Measurements from ENCODE around the gene GPR152. TPM values are rescaled to one million over a fixed set of nuclear protein-coding genes. Genes with fewer than 3 reads are reported as not detected.

Gene GPR152
- total RNA-seq, 1 experiment from 2014 or later: not detected

DNA sequence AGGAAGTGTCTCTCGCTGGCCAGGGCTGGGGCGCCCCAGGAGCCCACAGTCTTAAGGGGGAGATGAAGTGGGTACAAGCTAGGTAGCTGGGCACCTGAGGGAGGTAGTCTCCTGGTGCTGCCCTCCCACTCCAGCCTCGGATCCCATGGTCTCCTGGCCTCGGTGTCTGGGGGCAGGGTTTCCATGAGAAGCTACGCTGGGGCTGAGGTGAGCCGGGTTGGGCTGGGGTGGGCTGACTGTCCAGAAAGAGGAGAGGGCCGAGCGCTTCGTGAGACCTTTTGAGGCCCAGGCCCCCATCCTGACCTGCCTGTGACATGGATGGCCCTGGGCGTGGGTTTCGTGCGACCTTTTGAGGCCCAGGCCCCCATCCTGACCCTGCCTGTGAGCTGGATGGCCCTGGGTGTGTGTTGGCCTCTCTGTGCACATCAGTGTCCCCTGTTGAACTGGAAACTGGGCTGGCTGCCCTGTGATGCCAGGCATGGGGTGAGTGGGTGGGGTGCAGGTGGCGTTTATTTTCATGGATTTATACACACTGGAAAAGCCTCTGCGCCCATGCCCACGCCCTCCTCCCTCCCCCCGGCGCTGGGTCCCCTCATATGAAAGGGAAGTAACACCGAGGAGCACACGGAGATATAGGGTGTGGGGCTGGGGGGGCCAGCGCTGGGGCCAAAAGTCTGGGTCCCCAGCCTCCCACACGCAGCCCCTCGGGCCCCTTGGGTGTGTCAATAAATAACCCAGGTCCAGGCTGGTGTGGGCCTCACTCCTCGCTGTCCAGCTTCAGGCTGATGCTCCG lies 38.9 kb upstream of the GPR152 start:
- DNase-seq: no peak
- Mint-ChIP-seq H3K36me3 (ENCODE audit: insufficient read depth, unreplicated experiment) (peaks cover 70% of the 10 kb centered on the region), H3K27ac (ENCODE audit: unreplicated experiment) (no peak overlapping the region), H3K27me3 (ENCODE audit: insufficient read depth, unreplicated experiment) (no peaks in the 10 kb centered on the region), H3K4me1 (ENCODE audit: low read depth, unreplicated experiment) (peaks cover 6% of the 10 kb centered on the region), H3K4me3 (ENCODE audit: unreplicated experiment) (no peak overlapping the region), H3K9me3 (ENCODE audit: unreplicated experiment) (no peaks in the 10 kb centered on the region)
- ChIA-PET POLR2A (no interaction called here), CTCF (interaction anchor here (0.5 to 1.1 kb wide), 4 partner anchors 90 to 851 kb away, joined by 3 to 9 read pairs (median 5); partner anchors contain the start of genes PPP1CA and RAD9A)
- Histone ChIP-seq H3K36me3 (ENCODE audit: control insufficient read depth, insufficient read depth, low read length) (peaks cover 12% of the 10 kb centered on the region), H3K27me3 (replicated peaks; ENCODE audit: control insufficient read depth, insufficient read depth, low read length) (no peaks in the 10 kb centered on the region), H3K4me3 (ENCODE audit: low read depth, low read length) (no peak overlapping the region), H3K4me1 (0 out of 2 replicates have a peak, but pooled peaks cover 5% of the 10 kb centered on the region), H3K9me3 (no peaks in the 10 kb centered on the region)
- no TSS peak for BruUV-seq (replicated peaks)
- intact Hi-C loops (cut with micrococcal nuclease; ENCODE audit: unreplicated experiment): no loop called here
- TF ChIP-seq, protein P1, sequence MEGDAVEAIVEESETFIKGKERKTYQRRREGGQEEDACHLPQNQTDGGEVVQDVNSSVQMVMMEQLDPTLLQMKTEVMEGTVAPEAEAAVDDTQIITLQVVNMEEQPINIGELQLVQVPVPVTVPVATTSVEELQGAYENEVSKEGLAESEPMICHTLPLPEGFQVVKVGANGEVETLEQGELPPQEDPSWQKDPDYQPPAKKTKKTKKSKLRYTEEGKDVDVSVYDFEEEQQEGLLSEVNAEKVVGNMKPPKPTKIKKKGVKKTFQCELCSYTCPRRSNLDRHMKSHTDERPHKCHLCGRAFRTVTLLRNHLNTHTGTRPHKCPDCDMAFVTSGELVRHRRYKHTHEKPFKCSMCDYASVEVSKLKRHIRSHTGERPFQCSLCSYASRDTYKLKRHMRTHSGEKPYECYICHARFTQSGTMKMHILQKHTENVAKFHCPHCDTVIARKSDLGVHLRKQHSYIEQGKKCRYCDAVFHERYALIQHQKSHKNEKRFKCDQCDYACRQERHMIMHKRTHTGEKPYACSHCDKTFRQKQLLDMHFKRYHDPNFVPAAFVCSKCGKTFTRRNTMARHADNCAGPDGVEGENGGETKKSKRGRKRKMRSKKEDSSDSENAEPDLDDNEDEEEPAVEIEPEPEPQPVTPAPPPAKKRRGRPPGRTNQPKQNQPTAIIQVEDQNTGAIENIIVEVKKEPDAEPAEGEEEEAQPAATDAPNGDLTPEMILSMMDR (IDR thresholded peaks at IDR 0.05; ENCODE audit: insufficient read depth in 1 of 2, low read depth in 1 of 2, low read length in 1 of 2, severe bottlenecking in 1 of 2, unreplicated experiment in 1 of 2): no peak

DNA sequence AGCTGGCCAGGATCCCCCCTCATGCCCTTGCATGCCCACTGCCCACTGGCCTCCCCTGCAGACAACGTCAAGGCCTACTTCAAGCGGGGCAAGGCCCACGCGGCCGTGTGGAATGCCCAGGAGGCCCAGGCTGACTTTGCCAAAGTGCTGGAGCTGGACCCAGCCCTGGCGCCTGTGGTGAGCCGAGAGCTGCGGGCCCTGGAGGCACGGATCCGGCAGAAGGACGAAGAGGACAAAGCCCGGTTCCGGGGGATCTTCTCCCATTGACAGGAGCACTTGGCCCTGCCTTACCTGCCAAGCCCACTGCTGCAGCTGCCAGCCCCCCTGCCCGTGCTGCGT lies 38.2 kb upstream of the GPR152 start:
- Histone ChIP-seq H3K9me3 (no peaks in the 10 kb centered on the region), H3K4me1 (0 out of 2 replicates have a peak, but pooled peaks cover 5% of the 10 kb centered on the region), H3K27me3 (replicated peaks; ENCODE audit: control insufficient read depth, insufficient read depth, low read length) (no peaks in the 10 kb centered on the region), H3K36me3 (ENCODE audit: control insufficient read depth, insufficient read depth, low read length) (peaks cover 12% of the 10 kb centered on the region), H3K4me3 (ENCODE audit: low read depth, low read length) (no peak overlapping the region)
- H3K9me3 Mint-ChIP-seq (ENCODE audit: unreplicated experiment): no peaks in the 10 kb centered on the region
- no peak for DNase-seq
- H3K4me3 Mint-ChIP-seq (ENCODE audit: unreplicated experiment): no peak overlapping the region
- BruUV-seq (replicated peaks): no TSS peak
- TF ChIP-seq, protein P1 (IDR thresholded peaks at IDR 0.05; ENCODE audit: insufficient read depth in 1 of 2, low read depth in 1 of 2, low read length in 1 of 2, severe bottlenecking in 1 of 2, unreplicated experiment in 1 of 2): no peak
- intact Hi-C loops (cut with micrococcal nuclease; ENCODE audit: unreplicated experiment): no loop called here
- H3K27me3 Mint-ChIP-seq (ENCODE audit: insufficient read depth, unreplicated experiment): no peaks in the 10 kb centered on the region
- peaks cover 6% of the 10 kb centered on the region for H3K4me1 Mint-ChIP-seq (ENCODE audit: low read depth, unreplicated experiment)
- H3K36me3 Mint-ChIP-seq (ENCODE audit: insufficient read depth, unreplicated experiment): peaks cover 66% of the 10 kb centered on the region
- ChIA-PET POLR2A (no interaction called here), CTCF (interaction anchor here (0.6 to 1.1 kb wide), 3 partner anchors 89 to 151 kb away, joined by 3 to 9 read pairs (median 7); partner anchors contain the start of genes PPP1CA and RAD9A)
- H3K27ac Mint-ChIP-seq (ENCODE audit: unreplicated experiment): no peak overlapping the region

DNA sequence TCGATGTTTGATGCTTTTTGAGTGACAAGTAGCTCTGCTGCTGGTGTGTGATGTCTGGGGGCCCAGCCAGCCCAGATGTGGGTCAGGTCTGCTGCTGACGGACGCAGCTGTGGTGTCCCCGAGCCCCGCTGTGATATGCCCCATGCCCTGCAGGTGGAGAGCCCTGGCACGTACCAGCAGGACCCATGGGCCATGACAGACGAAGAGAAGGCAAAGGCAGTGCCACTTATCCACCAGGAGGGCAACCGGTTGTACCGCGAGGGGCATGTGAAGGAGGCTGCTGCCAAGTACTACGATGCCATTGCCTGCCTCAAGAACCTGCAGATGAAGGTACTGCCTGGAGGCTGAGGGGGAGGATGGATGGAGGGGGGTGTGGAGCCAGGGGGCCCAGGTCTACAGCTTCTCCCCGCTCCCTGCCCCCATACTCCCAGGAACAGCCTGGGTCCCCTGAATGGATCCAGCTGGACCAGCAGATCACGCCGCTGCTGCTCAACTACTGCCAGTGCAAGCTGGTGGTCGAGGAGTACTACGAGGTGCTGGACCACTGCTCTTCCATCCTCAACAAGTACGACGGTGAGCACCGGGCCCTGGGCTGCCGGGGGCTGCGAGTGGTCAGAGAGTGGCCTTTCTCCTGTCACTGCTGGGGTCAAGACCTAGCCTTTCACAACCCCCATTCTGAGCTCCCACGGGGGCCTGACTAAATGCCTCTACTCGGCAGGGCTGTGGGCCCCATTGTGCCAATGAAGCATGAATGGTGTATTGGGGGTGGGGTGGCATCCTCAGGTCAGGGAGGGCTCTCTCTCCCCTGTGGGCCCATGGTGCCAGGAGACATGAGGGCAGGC lies 37.6 kb upstream of the GPR152 start:
- Histone ChIP-seq H3K9me3 (no peaks in the 10 kb centered on the region), H3K36me3 (ENCODE audit: control insufficient read depth, insufficient read depth, low read length) (peaks cover 12% of the 10 kb centered on the region), H3K4me3 (ENCODE audit: low read depth, low read length) (no peak overlapping the region), H3K4me1 (0 out of 2 replicates have a peak, but pooled peaks cover 5% of the 10 kb centered on the region), H3K27me3 (replicated peaks; ENCODE audit: control insufficient read depth, insufficient read depth, low read length) (no peaks in the 10 kb centered on the region)
- ChIA-PET CTCF (no interaction called here), POLR2A (interaction anchor here (0.6 kb wide), 1 partner anchor 98 kb away, joined by 3 read pairs; no protein-coding TSS in a partner anchor)
- Mint-ChIP-seq H3K9me3 (ENCODE audit: unreplicated experiment) (no peaks in the 10 kb centered on the region), H3K36me3 (ENCODE audit: insufficient read depth, unreplicated experiment) (peaks cover 63% of the 10 kb centered on the region), H3K4me1 (ENCODE audit: low read depth, unreplicated experiment) (peaks cover 7% of the 10 kb centered on the region), H3K27ac (ENCODE audit: unreplicated experiment) (peak overlapping the region; percentile 31), H3K27me3 (ENCODE audit: insufficient read depth, unreplicated experiment) (no peaks in the 10 kb centered on the region), H3K4me3 (ENCODE audit: unreplicated experiment) (no peak overlapping the region)
- TSS peak; percentile 52 for BruUV-seq (replicated peaks)
- intact Hi-C loops (cut with micrococcal nuclease; ENCODE audit: unreplicated experiment): no loop called here
- TF ChIP-seq, protein P1 (IDR thresholded peaks at IDR 0.05; ENCODE audit: insufficient read depth in 1 of 2, low read depth in 1 of 2, low read length in 1 of 2, severe bottlenecking in 1 of 2, unreplicated experiment in 1 of 2): no peak
- peak in 1 of 2 experiments; percentile 51 for DNase-seq

All from Caco-2 (cell line).